Measurements from ENCODE around the gene RXFP1.
A peak's percentile ranks its signal among the peaks of the same experiment; 100 is the strongest.

DNA sequence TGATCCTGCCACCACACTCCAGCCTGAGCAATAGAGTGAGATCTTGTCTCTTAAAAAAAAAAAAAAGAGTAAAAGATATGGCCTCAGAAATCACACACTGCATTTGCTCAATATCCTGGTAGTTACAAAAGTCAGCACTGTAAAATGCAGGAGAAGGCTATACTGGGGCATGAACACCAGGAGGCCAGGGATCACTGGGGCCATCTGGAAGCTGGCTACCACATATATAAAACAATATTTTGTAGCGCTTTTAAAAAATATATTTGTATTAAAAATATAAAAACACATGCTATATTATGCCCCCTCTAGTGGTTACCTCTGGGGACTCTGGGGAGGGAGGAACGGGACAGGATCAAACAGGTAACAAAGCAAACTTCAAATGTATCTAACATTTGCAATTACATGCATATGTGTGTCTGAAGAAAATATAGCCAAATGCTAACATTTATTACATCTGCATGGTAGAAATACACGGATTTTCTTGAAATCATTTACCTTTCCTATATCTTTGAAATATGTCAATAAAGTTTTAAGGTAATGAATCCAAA is 146.0 kb downstream of the RXFP1 start:
- TF ChIP-seq, protein P1, sequence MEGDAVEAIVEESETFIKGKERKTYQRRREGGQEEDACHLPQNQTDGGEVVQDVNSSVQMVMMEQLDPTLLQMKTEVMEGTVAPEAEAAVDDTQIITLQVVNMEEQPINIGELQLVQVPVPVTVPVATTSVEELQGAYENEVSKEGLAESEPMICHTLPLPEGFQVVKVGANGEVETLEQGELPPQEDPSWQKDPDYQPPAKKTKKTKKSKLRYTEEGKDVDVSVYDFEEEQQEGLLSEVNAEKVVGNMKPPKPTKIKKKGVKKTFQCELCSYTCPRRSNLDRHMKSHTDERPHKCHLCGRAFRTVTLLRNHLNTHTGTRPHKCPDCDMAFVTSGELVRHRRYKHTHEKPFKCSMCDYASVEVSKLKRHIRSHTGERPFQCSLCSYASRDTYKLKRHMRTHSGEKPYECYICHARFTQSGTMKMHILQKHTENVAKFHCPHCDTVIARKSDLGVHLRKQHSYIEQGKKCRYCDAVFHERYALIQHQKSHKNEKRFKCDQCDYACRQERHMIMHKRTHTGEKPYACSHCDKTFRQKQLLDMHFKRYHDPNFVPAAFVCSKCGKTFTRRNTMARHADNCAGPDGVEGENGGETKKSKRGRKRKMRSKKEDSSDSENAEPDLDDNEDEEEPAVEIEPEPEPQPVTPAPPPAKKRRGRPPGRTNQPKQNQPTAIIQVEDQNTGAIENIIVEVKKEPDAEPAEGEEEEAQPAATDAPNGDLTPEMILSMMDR (IDR thresholded peaks at IDR 0.05; ENCODE audit: low read depth, low read length, poor library complexity, severe bottlenecking): peak; percentile 37
- no peak for TF ChIP-seq EZH2phosphoT487 (IDR thresholded peaks at IDR 0.05; ENCODE audit: borderline replicate concordance, low read length)

All from DOHH2 (cell line).